Measurements from ENCODE around the gene CXCL11.

DNA sequence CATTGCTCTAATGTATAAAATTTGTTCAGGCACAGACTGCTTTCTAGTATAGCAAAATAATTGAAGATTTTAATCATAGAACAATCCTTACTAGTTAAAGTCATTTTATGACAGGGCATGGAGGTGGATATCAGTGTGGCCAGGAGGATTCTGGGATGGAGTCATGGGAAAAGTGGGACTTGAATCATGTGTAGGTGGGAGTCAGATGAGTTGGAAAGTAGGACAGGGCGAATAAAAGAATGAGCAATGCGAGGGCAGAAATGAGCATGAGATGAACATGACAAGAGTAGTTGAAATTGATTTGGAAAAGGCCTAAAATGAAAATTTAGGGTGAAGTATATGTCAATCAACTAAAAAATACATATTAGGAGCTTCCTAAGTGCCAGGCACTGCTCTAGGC is 37.9 kb downstream of the CXCL11 start:
- TF ChIP-seq POLR2AphosphoS5 (IDR thresholded peaks at IDR 0.05; ENCODE audit: borderline replicate concordance, low read depth, low read length) = no peak
- no peak for TF ChIP-seq EZH2 (IDR thresholded peaks at IDR 0.05)
- TF ChIP-seq FOXP2 (optimal IDR thresholded peaks at IDR 0.05; ENCODE audit: control extremely low read depth, extremely low read length, insufficient read depth) = no peak

All from SK-N-MC (cell line).